Measurements from ENCODE around the gene SNRPA.

DNA sequence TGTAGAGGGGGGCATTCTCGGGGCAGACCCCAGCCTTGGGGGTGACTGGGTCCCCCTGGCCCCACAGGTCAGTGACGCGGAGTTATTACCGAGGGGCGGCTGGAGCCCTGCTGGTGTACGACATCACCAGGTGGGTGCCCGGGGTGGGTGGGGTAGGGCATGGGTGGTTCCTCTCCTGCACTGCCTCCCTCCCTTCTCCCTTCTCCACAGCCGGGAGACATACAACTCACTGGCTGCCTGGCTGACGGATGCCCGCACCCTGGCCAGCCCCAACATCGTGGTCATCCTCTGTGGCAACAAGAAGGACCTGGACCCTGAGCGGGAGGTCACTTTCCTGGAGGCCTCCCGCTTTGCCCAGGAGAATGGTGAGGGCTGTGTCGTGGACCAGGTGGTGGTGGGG lies 32.7 kb downstream of the SNRPA start:
- TF ChIP-seq, protein P1, sequence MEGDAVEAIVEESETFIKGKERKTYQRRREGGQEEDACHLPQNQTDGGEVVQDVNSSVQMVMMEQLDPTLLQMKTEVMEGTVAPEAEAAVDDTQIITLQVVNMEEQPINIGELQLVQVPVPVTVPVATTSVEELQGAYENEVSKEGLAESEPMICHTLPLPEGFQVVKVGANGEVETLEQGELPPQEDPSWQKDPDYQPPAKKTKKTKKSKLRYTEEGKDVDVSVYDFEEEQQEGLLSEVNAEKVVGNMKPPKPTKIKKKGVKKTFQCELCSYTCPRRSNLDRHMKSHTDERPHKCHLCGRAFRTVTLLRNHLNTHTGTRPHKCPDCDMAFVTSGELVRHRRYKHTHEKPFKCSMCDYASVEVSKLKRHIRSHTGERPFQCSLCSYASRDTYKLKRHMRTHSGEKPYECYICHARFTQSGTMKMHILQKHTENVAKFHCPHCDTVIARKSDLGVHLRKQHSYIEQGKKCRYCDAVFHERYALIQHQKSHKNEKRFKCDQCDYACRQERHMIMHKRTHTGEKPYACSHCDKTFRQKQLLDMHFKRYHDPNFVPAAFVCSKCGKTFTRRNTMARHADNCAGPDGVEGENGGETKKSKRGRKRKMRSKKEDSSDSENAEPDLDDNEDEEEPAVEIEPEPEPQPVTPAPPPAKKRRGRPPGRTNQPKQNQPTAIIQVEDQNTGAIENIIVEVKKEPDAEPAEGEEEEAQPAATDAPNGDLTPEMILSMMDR (IDR thresholded peaks at IDR 0.05; ENCODE audit: borderline replicate concordance, extremely low read depth, low read length, poor library complexity, severe bottlenecking) = no peak
- TF ChIP-seq EZH2 (IDR thresholded peaks at IDR 0.05; ENCODE audit: borderline replicate concordance, low read depth, low read length, severe bottlenecking) = no peak
